GM12874 (cell line): Measurements from ENCODE around the gene SPDYC.

Source experiments
- TF ChIP-seq, protein P1 (sequence below): IDR thresholded peaks from 2 replicates; pipeline ENCODE4 v1.5.1; 2011; ENCODE audit warnings: low read depth, mild to moderate bottlenecking, control low read depth, low read length, moderate library complexity; ENCODE audit not compliant: insufficient read depth

SPDYC gene

DNA sequence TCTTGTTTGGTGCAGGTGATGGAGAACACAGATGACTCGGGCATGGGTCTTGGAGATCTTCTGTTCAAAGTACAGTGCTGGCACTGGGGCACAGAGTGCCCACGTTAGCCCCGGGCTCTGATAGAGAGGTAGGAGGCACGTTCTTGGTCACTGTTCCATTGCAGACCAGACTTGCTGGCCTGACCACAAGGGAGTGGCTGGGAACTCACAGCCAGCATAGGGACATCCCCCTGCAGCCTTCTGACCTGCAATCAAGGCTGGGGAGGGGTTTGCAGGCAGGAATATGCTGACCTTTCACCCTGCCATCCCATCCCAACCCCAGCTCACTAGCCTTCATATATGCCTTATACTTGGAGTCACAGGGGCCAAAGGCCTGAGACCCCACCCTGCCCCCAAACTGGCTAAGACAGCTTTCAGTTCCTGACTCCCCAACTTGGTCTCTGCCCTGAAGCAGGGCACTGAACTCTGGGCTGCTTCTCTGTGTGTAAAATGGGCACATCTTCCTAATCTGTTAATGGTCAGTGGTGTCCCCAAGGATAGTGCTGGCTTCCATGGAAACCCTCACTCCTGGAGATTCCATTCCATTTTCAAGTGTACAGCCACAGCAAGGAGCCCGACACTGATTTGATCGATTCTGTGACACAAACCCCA is 43.3 kb upstream of the SPDYC start:
- TF ChIP-seq, protein P1, sequence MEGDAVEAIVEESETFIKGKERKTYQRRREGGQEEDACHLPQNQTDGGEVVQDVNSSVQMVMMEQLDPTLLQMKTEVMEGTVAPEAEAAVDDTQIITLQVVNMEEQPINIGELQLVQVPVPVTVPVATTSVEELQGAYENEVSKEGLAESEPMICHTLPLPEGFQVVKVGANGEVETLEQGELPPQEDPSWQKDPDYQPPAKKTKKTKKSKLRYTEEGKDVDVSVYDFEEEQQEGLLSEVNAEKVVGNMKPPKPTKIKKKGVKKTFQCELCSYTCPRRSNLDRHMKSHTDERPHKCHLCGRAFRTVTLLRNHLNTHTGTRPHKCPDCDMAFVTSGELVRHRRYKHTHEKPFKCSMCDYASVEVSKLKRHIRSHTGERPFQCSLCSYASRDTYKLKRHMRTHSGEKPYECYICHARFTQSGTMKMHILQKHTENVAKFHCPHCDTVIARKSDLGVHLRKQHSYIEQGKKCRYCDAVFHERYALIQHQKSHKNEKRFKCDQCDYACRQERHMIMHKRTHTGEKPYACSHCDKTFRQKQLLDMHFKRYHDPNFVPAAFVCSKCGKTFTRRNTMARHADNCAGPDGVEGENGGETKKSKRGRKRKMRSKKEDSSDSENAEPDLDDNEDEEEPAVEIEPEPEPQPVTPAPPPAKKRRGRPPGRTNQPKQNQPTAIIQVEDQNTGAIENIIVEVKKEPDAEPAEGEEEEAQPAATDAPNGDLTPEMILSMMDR: no peak

DNA sequence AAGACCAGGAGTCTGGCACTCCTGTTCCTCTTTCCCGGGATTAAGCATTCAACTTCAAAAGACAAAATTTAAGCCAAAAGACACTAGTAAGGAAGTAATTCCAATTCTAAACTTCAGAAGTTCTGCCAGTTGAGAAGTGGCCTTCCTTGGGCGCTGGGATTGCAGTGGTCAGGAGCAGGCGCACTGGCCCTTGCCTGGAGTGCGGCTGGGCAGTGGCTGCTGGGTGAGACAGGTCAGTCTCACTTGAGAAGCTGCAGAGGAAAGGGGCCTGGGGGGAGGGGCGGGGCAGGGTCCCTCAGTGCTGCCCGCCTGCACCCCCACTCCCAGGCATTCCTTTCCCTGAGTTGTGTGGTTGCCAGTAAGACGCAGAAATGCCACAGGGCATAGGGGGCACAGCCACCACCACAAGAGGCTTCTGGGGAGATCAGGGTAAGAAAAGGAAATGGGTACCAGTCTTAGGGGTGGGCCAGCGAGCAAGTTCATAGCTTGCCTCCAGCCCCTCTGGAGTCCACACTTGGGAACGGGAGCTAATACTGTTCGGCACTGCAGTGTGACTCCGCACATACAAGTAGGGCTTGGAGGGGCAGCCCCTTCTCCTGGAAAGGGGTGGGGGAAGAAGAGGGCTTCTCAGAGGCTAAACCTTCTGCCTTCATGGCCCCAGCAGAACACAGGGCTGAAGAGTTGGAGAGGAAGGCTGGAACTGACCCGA is 42.4 kb upstream of the SPDYC start:
- TF ChIP-seq, protein P1: no peak

DNA sequence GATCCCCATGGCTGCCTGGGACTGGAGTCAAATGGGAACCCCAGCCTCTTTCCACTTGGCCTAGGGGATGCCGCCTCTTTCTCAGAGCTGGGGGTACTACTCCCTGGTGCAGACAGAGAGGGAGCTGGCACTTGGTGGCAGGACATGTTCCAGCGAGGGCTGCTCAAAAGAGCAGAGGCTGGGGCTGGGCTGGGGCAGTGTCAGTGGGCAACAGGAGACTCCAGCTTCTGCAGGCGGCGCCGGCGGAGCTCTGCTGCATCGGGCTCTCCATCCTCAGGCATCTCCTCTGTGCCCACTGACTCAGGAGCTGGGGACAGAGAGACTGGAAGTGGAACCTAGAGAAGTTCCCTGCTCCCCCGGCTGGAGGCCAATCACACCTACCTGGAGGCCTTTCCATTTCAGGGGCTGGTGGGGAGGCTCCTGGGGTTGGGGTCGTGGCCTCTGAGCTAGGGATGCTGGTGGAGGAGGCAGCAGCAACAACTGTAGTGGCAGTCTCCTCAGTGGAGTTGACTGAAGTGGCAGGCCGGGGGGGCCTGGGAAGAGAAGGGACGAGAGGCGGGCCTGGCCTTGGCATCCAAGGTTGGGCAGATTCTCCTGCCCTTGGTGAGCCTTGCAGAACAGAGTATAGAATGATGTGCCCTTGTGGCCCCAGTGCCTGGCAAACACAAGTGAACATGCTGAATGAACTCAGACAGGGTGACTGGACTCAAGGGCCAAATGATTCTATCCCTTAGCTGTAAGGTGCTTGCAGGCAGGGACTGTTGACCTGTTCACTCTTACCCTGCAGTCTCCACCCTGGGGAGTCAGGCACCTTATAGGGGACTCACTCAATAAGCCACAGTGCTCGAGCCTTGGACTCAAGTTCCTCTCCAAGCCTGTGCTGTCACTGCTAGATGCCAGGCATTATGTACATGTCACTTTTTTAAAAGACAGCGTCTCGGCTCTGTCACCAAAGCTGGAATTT is 41.6 kb upstream of the SPDYC start:
- TF ChIP-seq, protein P1: no peak

DNA sequence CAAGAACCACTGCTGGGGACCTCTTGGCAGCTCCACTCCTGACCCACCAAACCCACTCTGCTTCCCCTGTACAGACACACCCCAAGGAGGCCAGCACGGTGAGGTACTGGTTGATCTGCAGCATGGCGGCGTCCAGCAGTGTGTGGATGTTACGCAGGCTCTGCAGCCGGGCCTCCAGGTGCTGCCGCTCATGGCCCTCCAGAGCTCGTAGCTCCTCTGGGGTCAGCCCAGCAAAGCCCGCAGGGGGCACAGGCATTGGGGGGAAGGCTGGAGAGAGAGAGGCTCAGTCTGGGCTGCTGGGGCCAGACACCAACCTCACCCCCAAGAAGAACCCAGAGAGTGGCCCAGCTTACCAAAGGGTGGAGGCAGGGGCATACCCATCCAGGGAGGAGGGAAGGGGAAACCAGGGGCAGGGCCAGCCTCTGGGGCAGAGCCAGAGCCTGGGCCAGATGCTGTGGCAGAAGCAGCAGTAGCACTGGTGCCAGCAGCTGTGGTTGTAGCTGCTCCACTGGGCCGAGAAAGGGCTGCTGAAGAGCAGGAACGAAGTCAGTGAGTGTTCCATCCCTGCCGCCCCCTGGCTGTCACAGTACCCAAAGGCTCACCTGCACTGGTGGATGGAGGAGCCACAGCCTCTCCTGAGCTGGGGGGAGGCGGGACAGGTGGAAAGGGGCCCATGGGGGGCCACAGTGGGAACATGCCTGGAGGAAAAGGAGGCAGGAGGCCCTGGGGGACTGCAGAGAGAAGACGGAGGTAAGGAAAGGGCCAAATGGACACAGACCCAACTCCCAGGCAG is 40.2 kb upstream of the SPDYC start:
- TF ChIP-seq, protein P1: no peak

DNA sequence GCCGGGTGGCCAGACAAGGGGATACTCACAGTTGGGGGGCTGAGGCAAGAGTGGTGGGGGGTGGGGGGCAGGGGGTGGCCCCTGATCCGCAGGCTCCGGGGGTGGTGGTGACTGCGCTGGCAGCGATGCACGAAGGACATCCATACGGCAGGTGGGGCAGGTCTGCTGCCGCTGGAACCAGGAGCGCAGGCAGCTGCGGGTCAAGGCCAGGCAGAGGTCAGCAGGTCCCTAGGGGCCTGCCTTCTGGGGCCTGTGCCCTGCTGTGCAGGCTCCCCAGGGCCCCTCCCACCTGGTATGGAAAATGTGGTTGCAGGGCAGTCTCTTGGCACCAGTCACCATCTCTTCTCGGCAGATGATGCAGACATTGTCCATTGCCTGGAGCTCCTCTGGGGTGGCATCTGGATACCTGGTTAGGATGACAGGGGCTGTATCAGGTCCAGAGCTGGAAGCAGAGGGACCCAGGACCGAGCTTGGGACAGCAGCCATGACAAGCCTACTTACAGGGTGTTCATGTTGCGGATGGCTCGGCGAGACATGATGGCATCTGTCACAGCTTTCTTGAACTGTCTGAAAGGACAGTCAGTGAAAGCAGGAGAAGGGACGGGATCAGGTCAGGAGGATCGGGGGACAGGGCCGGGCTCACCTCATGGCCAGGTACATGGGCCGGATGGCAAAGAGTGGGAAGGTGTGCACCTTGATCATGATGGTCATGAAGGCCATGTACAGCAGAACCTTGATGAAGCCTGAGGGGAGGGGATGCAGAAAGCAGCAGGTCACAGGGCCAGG is 39.2 kb upstream of the SPDYC start:
- TF ChIP-seq, protein P1: no peak

DNA sequence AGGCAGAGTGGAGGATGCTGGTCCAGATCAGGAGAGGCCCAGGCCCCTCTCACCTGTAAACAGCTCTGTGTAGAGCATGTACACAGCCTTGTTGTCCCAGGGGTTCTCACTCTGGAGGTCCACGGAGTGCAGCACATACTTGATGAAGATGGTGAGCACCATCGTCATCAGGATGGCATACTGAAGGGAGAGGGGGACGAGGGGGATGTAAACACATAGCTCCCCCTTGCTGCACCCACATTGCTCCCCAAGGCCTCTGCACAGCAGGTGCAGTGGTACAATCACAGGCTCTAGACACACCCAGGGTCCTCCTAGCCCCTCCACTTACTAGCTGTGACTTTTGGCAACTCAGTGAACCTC is 38.6 kb upstream of the SPDYC start:
- TF ChIP-seq, protein P1: no peak
